ENCODE measurements around the gene DNAJA4. TPM values are rescaled to one million over a fixed set of nuclear protein-coding genes. Genes with fewer than 3 reads are reported as not detected.

DNAJA4 gene
- polyA plus RNA-seq, 4 donors: 10.7 to 24.3 (median 15.0) TPM

- H3K36me3 ChIP-seq (ENCODE audit: control insufficient read depth in 3 of 3, insufficient read depth in 2 of 3, low read depth in 1 of 3, low read length in 3 of 3): no peaks in the 10 kb centered on the region
- peaks cover 0 to 3% (median 0%) of the 10 kb centered on the region in 3 donors for H3K27me3 ChIP-seq (ENCODE audit: control insufficient read depth in 3 of 3, insufficient read depth in 3 of 3, low read length in 3 of 3)
- no peak overlapping the region for H3K27ac ChIP-seq (ENCODE audit: low read depth in 1 of 3, low read length in 2 of 3)
- FAIRE-seq (no peak), DNase-seq (no peak)
- H3K4me1 ChIP-seq (ENCODE audit: control insufficient read depth in 3 of 3, insufficient read depth in 2 of 3, low read depth in 1 of 3, low read length in 2 of 3): no peaks in the 10 kb centered on the region
- peaks cover 0 to 6% of the 10 kb centered on the region in 2 donors for H3K9me3 ChIP-seq (ENCODE audit: control insufficient read depth in 2 of 2, insufficient read depth in 1 of 2, low read depth in 1 of 2, low read length in 1 of 2)
- H3K4me3 ChIP-seq (ENCODE audit: low read depth in 1 of 3, low read length in 3 of 3): no peak overlapping the region
- WGBS, 3 donors: 76 to 84% (median 83%) methylated on average over 3 of the region's 3 CpGs
Observed at GRCh38 chr15:78225783-78226541, 38.4 kb upstream of the DNAJA4 start.

- DNase-seq: no peak
- FAIRE-seq: no peak
- Histone ChIP-seq H3K9me3 (ENCODE audit: control insufficient read depth in 2 of 2, insufficient read depth in 1 of 2, low read depth in 1 of 2, low read length in 1 of 2) (peaks cover 0 to 6% of the 10 kb centered on the region in 2 donors), H3K4me3 (ENCODE audit: low read depth in 1 of 3, low read length in 3 of 3) (no peak overlapping the region), H3K4me1 (ENCODE audit: control insufficient read depth in 3 of 3, insufficient read depth in 2 of 3, low read depth in 1 of 3, low read length in 2 of 3) (no peaks in the 10 kb centered on the region), H3K27me3 (ENCODE audit: control insufficient read depth in 3 of 3, insufficient read depth in 3 of 3, low read length in 3 of 3) (no peaks in the 10 kb centered on the region), H3K27ac (ENCODE audit: low read depth in 1 of 3, low read length in 2 of 3) (no peak overlapping the region), H3K36me3 (ENCODE audit: control insufficient read depth in 3 of 3, insufficient read depth in 2 of 3, low read depth in 1 of 3, low read length in 3 of 3) (no peaks in the 10 kb centered on the region)
- WGBS, 3 donors: 85 to 94% (median 90%) methylated on average over 8 of the region's 8 CpGs
Observed at GRCh38 chr15:78228356-78228996, 35.9 kb upstream of the DNAJA4 start.

GRCh38 chr15:78229431-78230406, 34.6 kb upstream of the DNAJA4 start:
- Histone ChIP-seq H3K36me3 (ENCODE audit: control insufficient read depth in 3 of 3, insufficient read depth in 2 of 3, low read depth in 1 of 3, low read length in 3 of 3) (no peaks in the 10 kb centered on the region), H3K4me1 (ENCODE audit: control insufficient read depth in 3 of 3, insufficient read depth in 2 of 3, low read depth in 1 of 3, low read length in 2 of 3) (no peaks in the 10 kb centered on the region), H3K4me3 (ENCODE audit: low read depth in 1 of 3, low read length in 3 of 3) (no peak overlapping the region), H3K27ac (ENCODE audit: low read depth in 1 of 3, low read length in 2 of 3) (no peak overlapping the region), H3K27me3 (ENCODE audit: control insufficient read depth in 3 of 3, insufficient read depth in 3 of 3, low read length in 3 of 3) (no peaks in the 10 kb centered on the region), H3K9me3 (ENCODE audit: control insufficient read depth in 2 of 2, insufficient read depth in 1 of 2, low read depth in 1 of 2, low read length in 1 of 2) (peaks cover 0 to 6% of the 10 kb centered on the region in 2 donors)
- 87 to 92% (median 87%) methylated on average over 16 to 17 of the region's 17 CpGs for WGBS, 3 donors
- FAIRE-seq: no peak
- no peak for DNase-seq

- H3K4me3 ChIP-seq (ENCODE audit: low read depth in 1 of 3, low read length in 3 of 3): no peak overlapping the region
- H3K4me1 ChIP-seq (ENCODE audit: control insufficient read depth in 3 of 3, insufficient read depth in 2 of 3, low read depth in 1 of 3, low read length in 2 of 3): no peaks in the 10 kb centered on the region
- H3K27me3 ChIP-seq (ENCODE audit: control insufficient read depth in 3 of 3, insufficient read depth in 3 of 3, low read length in 3 of 3): no peaks in the 10 kb centered on the region
- no peak for FAIRE-seq
- H3K27ac ChIP-seq (ENCODE audit: low read depth in 1 of 3, low read length in 2 of 3): no peak overlapping the region
- no peaks in the 10 kb centered on the region for H3K36me3 ChIP-seq (ENCODE audit: control insufficient read depth in 3 of 3, insufficient read depth in 2 of 3, low read depth in 1 of 3, low read length in 3 of 3)
- no peaks in the 10 kb centered on the region for H3K9me3 ChIP-seq (ENCODE audit: control insufficient read depth in 2 of 2, insufficient read depth in 1 of 2, low read depth in 1 of 2, low read length in 1 of 2)
- peak; percentile 17 to 64 for DNase-seq
- 62 to 77% (median 75%) methylated on average over 5 of the region's 5 CpGs for WGBS, 3 donors
Observed at GRCh38 chr15:78232951-78233350, 31.4 kb upstream of the DNAJA4 start.

DNA sequence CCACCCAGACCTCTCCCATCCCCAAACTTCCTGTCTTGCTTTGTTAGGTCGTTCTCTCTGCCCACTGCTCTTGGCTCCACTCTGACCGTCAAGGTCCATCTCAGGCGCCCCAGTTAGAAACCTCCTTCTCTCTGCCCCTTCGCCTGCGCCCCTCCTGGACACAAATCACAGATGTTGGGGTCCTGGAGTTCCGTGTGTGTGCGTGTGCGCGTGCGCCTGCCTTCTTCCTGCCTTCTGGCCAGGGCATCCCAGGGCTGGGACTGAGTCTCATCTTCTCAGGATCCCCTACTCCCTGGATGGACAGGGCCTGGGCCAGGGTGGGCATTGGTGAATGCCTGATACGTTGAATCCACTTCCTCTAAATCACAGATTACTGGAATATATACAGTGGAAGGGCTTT, 30.9 kb upstream of the DNAJA4 start:
- Histone ChIP-seq H3K27ac (ENCODE audit: low read depth in 1 of 3, low read length in 2 of 3) (no peak overlapping the region), H3K4me1 (ENCODE audit: control insufficient read depth in 3 of 3, insufficient read depth in 2 of 3, low read depth in 1 of 3, low read length in 2 of 3) (no peaks in the 10 kb centered on the region), H3K9me3 (ENCODE audit: control insufficient read depth in 2 of 2, insufficient read depth in 1 of 2, low read depth in 1 of 2, low read length in 1 of 2) (no peaks in the 10 kb centered on the region), H3K4me3 (ENCODE audit: low read depth in 1 of 3, low read length in 3 of 3) (no peak overlapping the region), H3K36me3 (ENCODE audit: control insufficient read depth in 3 of 3, insufficient read depth in 2 of 3, low read depth in 1 of 3, low read length in 3 of 3) (no peaks in the 10 kb centered on the region), H3K27me3 (ENCODE audit: control insufficient read depth in 3 of 3, insufficient read depth in 3 of 3, low read length in 3 of 3) (no peaks in the 10 kb centered on the region)
- 76 to 78% (median 78%) methylated on average over 11 of the region's 11 CpGs for WGBS, 3 donors
- FAIRE-seq (no peak), DNase-seq (no peak)

- no peaks in the 10 kb centered on the region for H3K4me1 ChIP-seq (ENCODE audit: control insufficient read depth in 3 of 3, insufficient read depth in 2 of 3, low read depth in 1 of 3, low read length in 2 of 3)
- no peak within 1 kb of the TSS for H3K4me3 ChIP-seq (ENCODE audit: low read depth in 1 of 3, low read length in 3 of 3)
- no peaks in the 10 kb centered on the region for H3K36me3 ChIP-seq (ENCODE audit: control insufficient read depth in 3 of 3, insufficient read depth in 2 of 3, low read depth in 1 of 3, low read length in 3 of 3)
- no peaks in the 10 kb centered on the region for H3K27me3 ChIP-seq (ENCODE audit: control insufficient read depth in 3 of 3, insufficient read depth in 3 of 3, low read length in 3 of 3)
- WGBS, 3 donors: 63 to 85% (median 70%) methylated on average over 6 of the region's 6 CpGs
- no peaks in the 10 kb centered on the region for H3K9me3 ChIP-seq (ENCODE audit: control insufficient read depth in 2 of 2, insufficient read depth in 1 of 2, low read depth in 1 of 2, low read length in 1 of 2)
- FAIRE-seq (no peak), DNase-seq (no peak)
- no peak within 1 kb of the TSS for H3K27ac ChIP-seq (ENCODE audit: low read depth in 1 of 3, low read length in 2 of 3)
Observed at GRCh38 chr15:78234515-78235040, 29.8 kb upstream of the DNAJA4 start, which contains the start of gene ACSBG1. TSS of gene ACSBG1 (minus strand) at chr15:78234565. CDS start at chr15:78234501, 64 bp downstream.

DNA sequence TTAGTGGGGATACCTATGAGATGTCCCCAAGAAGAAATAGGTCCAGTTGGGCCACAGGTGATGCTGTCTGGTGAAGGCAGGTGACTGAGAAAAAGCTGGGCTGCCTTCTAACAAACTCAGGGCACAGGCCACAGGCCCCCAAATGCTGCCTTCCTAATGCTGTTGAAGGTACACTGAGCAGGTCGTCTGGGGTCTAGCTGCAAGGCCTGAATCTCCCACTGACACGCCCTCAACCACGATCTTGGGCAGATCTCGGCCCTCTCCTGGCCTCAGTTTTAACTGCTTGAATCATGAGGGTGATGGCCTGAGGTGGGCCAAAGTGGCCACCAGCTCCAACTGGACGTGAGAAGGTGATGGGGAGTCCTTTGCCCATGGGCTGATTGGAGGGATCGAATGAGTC, 27.9 kb upstream of the DNAJA4 start:
- no peak overlapping the region for H3K4me3 ChIP-seq (ENCODE audit: low read depth in 1 of 3, low read length in 3 of 3)
- WGBS, 3 donors: 89 to 90% (median 89%) methylated on average over 6 of the region's 6 CpGs
- no peaks in the 10 kb centered on the region for H3K27me3 ChIP-seq (ENCODE audit: control insufficient read depth in 3 of 3, insufficient read depth in 3 of 3, low read length in 3 of 3)
- H3K36me3 ChIP-seq (ENCODE audit: control insufficient read depth in 3 of 3, insufficient read depth in 2 of 3, low read depth in 1 of 3, low read length in 3 of 3): no peaks in the 10 kb centered on the region
- H3K4me1 ChIP-seq (ENCODE audit: control insufficient read depth in 3 of 3, insufficient read depth in 2 of 3, low read depth in 1 of 3, low read length in 2 of 3): no peaks in the 10 kb centered on the region
- DNase-seq: no peak
- no peak overlapping the region for H3K27ac ChIP-seq (ENCODE audit: low read depth in 1 of 3, low read length in 2 of 3)
- H3K9me3 ChIP-seq (ENCODE audit: control insufficient read depth in 2 of 2, insufficient read depth in 1 of 2, low read depth in 1 of 2, low read length in 1 of 2): no peaks in the 10 kb centered on the region
- FAIRE-seq: no peak

DNA sequence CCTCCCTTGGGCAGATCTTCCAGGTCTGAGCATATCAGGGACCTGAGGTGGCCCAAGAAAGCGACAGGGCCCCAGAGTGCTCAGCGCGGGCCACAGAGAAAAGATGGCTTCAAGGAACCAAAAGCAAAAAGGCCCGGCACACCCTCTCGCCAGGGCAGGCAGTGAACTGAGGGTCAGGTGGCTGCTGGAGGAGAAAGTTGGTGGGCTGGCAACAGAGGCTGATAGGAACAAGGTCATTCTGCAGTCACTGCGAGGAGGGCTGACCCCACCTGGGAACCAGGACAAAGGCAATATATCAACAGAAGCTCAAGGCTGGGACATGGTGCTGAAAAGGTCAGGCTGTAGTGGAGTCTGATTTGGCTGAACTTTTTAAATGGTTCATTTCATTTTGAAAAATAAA, 27.2 kb upstream of the DNAJA4 start:
- H3K4me1 ChIP-seq (ENCODE audit: control insufficient read depth in 3 of 3, insufficient read depth in 2 of 3, low read depth in 1 of 3, low read length in 2 of 3): peaks cover 0 to 4% (median 0%) of the 10 kb centered on the region in 3 donors
- no peak overlapping the region for H3K27ac ChIP-seq (ENCODE audit: low read depth in 1 of 3, low read length in 2 of 3)
- H3K4me3 ChIP-seq (ENCODE audit: low read depth in 1 of 3, low read length in 3 of 3): no peak overlapping the region
- no peak for DNase-seq
- no peaks in the 10 kb centered on the region for H3K27me3 ChIP-seq (ENCODE audit: control insufficient read depth in 3 of 3, insufficient read depth in 3 of 3, low read length in 3 of 3)
- WGBS, 3 donors: 73 to 89% (median 78%) methylated on average over 6 of the region's 6 CpGs
- no peaks in the 10 kb centered on the region for H3K9me3 ChIP-seq (ENCODE audit: control insufficient read depth in 2 of 2, insufficient read depth in 1 of 2, low read depth in 1 of 2, low read length in 1 of 2)
- H3K36me3 ChIP-seq (ENCODE audit: control insufficient read depth in 3 of 3, insufficient read depth in 2 of 3, low read depth in 1 of 3, low read length in 3 of 3): no peaks in the 10 kb centered on the region
- FAIRE-seq: no peak
